ENCODE measurements around the gene SCARF1.

Gene SCARF1

GRCh38 chr17:1611715-1612114, 33.8 kb downstream of the SCARF1 start:
- in situ Hi-C loops (cut with MboI; ENCODE audit: low pct_unique_long_range_greater_than_20kb, low sequenced_read_pairs, unreplicated experiment), result no loop called here
- DNase-seq (ENCODE audit: low spot score), result no peak
- TF ChIP-seq CTCF (IDR thresholded peaks at IDR 0.05; ENCODE audit: extremely low read depth, insufficient read depth, missing control alignments), result no peak

- TF ChIP-seq CTCF (IDR thresholded peaks at IDR 0.05; ENCODE audit: extremely low read depth, insufficient read depth, missing control alignments), result no peak
- DNase-seq (ENCODE audit: low spot score), result no peak
- in situ Hi-C loops (cut with MboI; ENCODE audit: low pct_unique_long_range_greater_than_20kb, low sequenced_read_pairs, unreplicated experiment), result no loop called here
These were observed 36.9 kb downstream of the SCARF1 start for GRCh38 chr17:1608676-1609075.

- DNase-seq (ENCODE audit: low spot score), result no peak
- in situ Hi-C loops (cut with MboI; ENCODE audit: low pct_unique_long_range_greater_than_20kb, low sequenced_read_pairs, unreplicated experiment), result no loop called here
- no peak for TF ChIP-seq CTCF (IDR thresholded peaks at IDR 0.05; ENCODE audit: extremely low read depth, insufficient read depth, missing control alignments)
These were observed 37.6 kb downstream of the SCARF1 start for GRCh38 chr17:1607971-1608320.

- in situ Hi-C loops (cut with MboI; ENCODE audit: low pct_unique_long_range_greater_than_20kb, low sequenced_read_pairs, unreplicated experiment), result no loop called here
- peak; percentile 49 for DNase-seq (ENCODE audit: low spot score)
- no peak for TF ChIP-seq CTCF (IDR thresholded peaks at IDR 0.05; ENCODE audit: extremely low read depth, insufficient read depth, missing control alignments)
These were observed 39.1 kb downstream of the SCARF1 start for GRCh38 chr17:1606352-1606985.

- DNase-seq (ENCODE audit: low spot score), result no peak
- no peak for TF ChIP-seq CTCF (IDR thresholded peaks at IDR 0.05; ENCODE audit: extremely low read depth, insufficient read depth, missing control alignments)
- in situ Hi-C loops (cut with MboI; ENCODE audit: low pct_unique_long_range_greater_than_20kb, low sequenced_read_pairs, unreplicated experiment), result no loop called here
These were observed 39.7 kb downstream of the SCARF1 start for GRCh38 chr17:1605681-1606351.

GRCh38 chr17:1604831-1605528, 40.6 kb downstream of the SCARF1 start:
- DNase-seq (ENCODE audit: low spot score), result no peak
- no peak for TF ChIP-seq CTCF (IDR thresholded peaks at IDR 0.05; ENCODE audit: extremely low read depth, insufficient read depth, missing control alignments)
- in situ Hi-C loops (cut with MboI; ENCODE audit: low pct_unique_long_range_greater_than_20kb, low sequenced_read_pairs, unreplicated experiment), result no loop called here

Measured in GM13977 (cell line).